Esophagus muscularis mucosa (tissue), 4 donors: Measurements from ENCODE around the gene TMCO4. TPM values are rescaled to one million over a fixed set of nuclear protein-coding genes. Genes with fewer than 3 reads are reported as not detected.

ENCODE experiments used
- DNase-seq: peaks from one replicate; pipeline ENCODE4 v3.0.0-alpha.2; 2017; ENCODE audit errors: extremely low spot score
- H3K27ac ChIP-seq, 4 donors: fragments of 200-600 bp; sonication (generic); replicated peaks in 1 of 4; 1 replicate in 3 of 4; 2 replicates in 1 of 4; pipeline ENCODE4 v1.5.1; 2016 to 2019; ENCODE audit warnings: mild to moderate bottlenecking in 1 of 4
- H3K27me3 ChIP-seq, 4 donors: fragments of 200-600 bp; sonication (generic); one replicate each; pipeline versions ENCODE4 v1.5.1 to v1.6.0; 2016 to 2019
- H3K36me3 ChIP-seq, 4 donors: fragments of 200-600 bp; sonication (generic); one replicate each; pipeline ENCODE4 v1.5.1; 2016 to 2019
- H3K4me1 ChIP-seq, 4 donors: fragments of 200-600 bp; sonication (generic); one replicate each; pipeline ENCODE4 v1.5.1; 2016 to 2019
- H3K4me3 ChIP-seq, 4 donors: fragments of 200-600 bp; sonication (generic); 1 replicate in 2 of 4; 2 replicates in 2 of 4; pipeline ENCODE4 v1.5.1; 2016 to 2019; ENCODE audit warnings: mild to moderate bottlenecking in 4 of 4, moderate library complexity in 1 of 4
- H3K9me3 ChIP-seq, 4 donors: fragments of 200-600 bp; sonication (generic); 1 replicate in 3 of 4; 2 replicates in 1 of 4; pipeline ENCODE4 v1.5.1; 2016 to 2019
- EP300 ChIP-seq: sonication (generic); formaldehyde crosslinking; IDR thresholded peaks from one replicate; pipeline ENCODE4 v1.6.1; 2017; ENCODE audit warnings: antibody characterized with exemption
- POLR2A ChIP-seq: fragments of 450-650 bp; IDR thresholded peaks from one replicate; pipeline ENCODE4 v1.6.1; 2017; ENCODE audit warnings: antibody characterized with exemption, moderate library complexity, mild to moderate bottlenecking, low read depth
- POLR2AphosphoS5 ChIP-seq, 2 donors: sonication (generic); formaldehyde crosslinking; IDR thresholded peaks; one replicate each; pipeline ENCODE4 v1.6.1; 2017; ENCODE audit warnings: antibody characterized with exemption in 2 of 2
- WGBS: methylation state at CpG from one replicate; pipeline ENCODE4 v1.1.5; 2018; 5-methylcytosine and 5-hydroxymethylcytosine counted together
- intact Hi-C: fragments of 100-400 bp; cut with DNase I; formaldehyde crosslinking; loops from one replicate; pipeline ENCODE4 v1.15.1; 2023
- total RNA-seq, 4 donors: library from RNA; depleted of rRNA; stranded (reverse); fragments of >200 nt; gene quantifications; one replicate each; pipeline versions ENCODE4 v1.1.0 to v1.2.1, GENCODE V29; 2016
- TF ChIP-seq, protein P1 (sequence below), 3 experiments: fragments of 200-600 bp in 2 of 3; fragments of 450-650 bp in 1 of 3; sonication (generic) in 2 of 3; IDR thresholded peaks; one replicate each; pipeline ENCODE4 v1.5.1; 2017 to 2019; ENCODE audit warnings: antibody characterized with exemption in 3 of 3, mild to moderate bottlenecking in 2 of 3, moderate library complexity in 1 of 3

Gene TMCO4
- total RNA-seq, 4 donors from 2014 or later, result 20.8 to 34.4 (median 25.8) TPM

DNA sequence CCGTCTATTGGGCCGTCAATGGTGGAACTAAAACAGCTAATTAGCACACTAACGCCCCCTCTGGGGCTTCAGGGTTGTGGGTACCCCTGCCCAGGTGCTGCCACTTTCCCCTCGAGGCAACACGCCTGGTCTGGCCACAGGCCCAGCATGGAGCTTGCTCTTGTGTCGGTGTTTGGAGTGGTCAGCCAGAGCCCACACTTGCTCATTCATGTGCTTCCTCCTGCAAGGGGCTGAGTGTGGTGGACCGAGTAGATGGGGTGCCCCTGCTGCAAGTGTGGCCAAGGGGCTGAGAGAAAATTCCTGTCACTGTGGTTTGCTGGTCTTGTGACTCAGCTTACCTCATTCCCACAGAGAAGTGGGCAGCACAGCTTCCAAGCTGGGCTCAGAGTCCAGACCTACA is 109.4 kb downstream of the TMCO4 start:
- TF ChIP-seq, protein P1, sequence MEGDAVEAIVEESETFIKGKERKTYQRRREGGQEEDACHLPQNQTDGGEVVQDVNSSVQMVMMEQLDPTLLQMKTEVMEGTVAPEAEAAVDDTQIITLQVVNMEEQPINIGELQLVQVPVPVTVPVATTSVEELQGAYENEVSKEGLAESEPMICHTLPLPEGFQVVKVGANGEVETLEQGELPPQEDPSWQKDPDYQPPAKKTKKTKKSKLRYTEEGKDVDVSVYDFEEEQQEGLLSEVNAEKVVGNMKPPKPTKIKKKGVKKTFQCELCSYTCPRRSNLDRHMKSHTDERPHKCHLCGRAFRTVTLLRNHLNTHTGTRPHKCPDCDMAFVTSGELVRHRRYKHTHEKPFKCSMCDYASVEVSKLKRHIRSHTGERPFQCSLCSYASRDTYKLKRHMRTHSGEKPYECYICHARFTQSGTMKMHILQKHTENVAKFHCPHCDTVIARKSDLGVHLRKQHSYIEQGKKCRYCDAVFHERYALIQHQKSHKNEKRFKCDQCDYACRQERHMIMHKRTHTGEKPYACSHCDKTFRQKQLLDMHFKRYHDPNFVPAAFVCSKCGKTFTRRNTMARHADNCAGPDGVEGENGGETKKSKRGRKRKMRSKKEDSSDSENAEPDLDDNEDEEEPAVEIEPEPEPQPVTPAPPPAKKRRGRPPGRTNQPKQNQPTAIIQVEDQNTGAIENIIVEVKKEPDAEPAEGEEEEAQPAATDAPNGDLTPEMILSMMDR (IDR thresholded peaks at IDR 0.05), result no peak
- no peak for TF ChIP-seq POLR2A
- no peak for TF ChIP-seq POLR2AphosphoS5 (IDR thresholded peaks at IDR 0.05)
- TF ChIP-seq EP300, result no peak
- Histone ChIP-seq H3K27ac (no peak overlapping the region), H3K27me3 (no peaks in the 10 kb centered on the region), H3K9me3 (no peaks in the 10 kb centered on the region), H3K4me1 (peaks cover 0 to 4% (median 0%) of the 10 kb centered on the region in 4 donors), H3K36me3 (peaks cover 28 to 97% (median 62%) of the 10 kb centered on the region in 4 donors), H3K4me3 (no peak overlapping the region)
- 80% methylated on average over 7 of the region's 7 CpGs for WGBS
- intact Hi-C loops, result no loop called here
- no peak for DNase-seq

DNA sequence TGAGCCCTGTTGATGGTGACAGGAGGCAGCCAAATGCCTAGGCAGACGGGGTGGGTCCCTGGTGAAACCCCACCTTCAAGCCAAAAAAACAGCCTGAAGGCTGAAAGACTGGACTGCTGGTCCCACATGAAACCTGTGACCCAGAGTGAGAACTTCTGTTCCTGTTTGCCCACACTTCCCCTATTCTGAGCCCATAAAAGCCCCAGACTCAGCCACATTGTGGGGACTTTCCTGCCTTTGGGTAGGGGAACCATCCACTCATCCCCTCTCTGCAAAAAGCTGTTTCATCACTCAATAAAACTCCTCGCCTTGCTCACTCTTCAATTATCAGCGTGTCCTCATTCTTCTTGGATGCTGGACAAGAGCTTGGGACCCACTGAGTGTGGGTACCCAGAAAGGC is 109.9 kb downstream of the TMCO4 start:
- DNase-seq, result no peak
- peaks cover 0 to 4% (median 0%) of the 10 kb centered on the region in 4 donors for H3K4me1 ChIP-seq
- H3K36me3 ChIP-seq, result peaks cover 26 to 97% (median 59%) of the 10 kb centered on the region in 4 donors
- no peak overlapping the region for H3K4me3 ChIP-seq
- H3K9me3 ChIP-seq, result no peaks in the 10 kb centered on the region
- no peaks in the 10 kb centered on the region for H3K27me3 ChIP-seq
- intact Hi-C loops, result no loop called here
- TF ChIP-seq, protein P1 (IDR thresholded peaks at IDR 0.05), result no peak
- whole genome bisulfite sequencing, result 95% methylated on average over 2 of the region's 3 CpGs
- no peak overlapping the region for H3K27ac ChIP-seq

DNA sequence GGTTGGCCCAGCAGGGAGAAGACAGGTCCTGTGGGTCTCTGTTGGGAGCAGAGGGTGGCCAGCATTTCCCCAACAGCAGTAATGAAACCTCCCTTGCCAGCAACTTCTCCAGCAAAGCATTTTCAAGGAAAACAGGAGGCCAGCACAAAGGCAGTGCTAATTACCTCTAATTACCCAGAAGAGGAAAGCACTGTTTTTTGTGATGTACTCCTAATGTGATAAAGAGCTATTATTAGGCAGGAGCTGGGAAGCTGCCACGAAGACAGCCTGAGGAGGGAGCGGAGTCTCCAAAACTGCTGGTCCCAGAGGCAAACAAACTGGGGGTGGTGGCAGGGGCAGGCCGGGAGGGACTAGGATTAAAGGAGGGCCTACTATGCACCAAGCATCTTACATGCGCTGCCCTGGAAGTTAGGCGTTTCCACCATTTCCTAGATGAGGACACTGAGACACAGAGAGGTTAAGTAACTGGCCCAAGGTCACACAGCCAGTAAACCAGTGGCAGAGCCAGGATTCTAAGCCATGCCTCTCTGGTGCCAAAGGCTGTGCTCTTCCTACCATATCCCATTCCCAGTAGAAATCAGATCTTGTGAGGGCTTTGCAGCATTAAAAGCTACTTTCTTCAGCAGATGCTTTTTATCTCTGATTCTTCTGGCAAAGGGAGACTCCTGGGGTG is 110.5 kb downstream of the TMCO4 start:
- Histone ChIP-seq H3K27me3 (no peaks in the 10 kb centered on the region), H3K9me3 (no peaks in the 10 kb centered on the region), H3K4me1 (peaks cover 0 to 4% (median 0%) of the 10 kb centered on the region in 4 donors), H3K36me3 (peaks cover 20 to 97% (median 55%) of the 10 kb centered on the region in 4 donors), H3K27ac (no peak overlapping the region), H3K4me3 (no peak overlapping the region)
- no peak for TF ChIP-seq POLR2AphosphoS5 (IDR thresholded peaks at IDR 0.05)
- TF ChIP-seq EP300, result no peak
- TF ChIP-seq POLR2A, result no peak
- TF ChIP-seq, protein P1 (IDR thresholded peaks at IDR 0.05), result no peak
- intact Hi-C loops, result no loop called here
- WGBS, result 69% methylated on average over 5 of the region's 5 CpGs
- no peak for DNase-seq

DNA sequence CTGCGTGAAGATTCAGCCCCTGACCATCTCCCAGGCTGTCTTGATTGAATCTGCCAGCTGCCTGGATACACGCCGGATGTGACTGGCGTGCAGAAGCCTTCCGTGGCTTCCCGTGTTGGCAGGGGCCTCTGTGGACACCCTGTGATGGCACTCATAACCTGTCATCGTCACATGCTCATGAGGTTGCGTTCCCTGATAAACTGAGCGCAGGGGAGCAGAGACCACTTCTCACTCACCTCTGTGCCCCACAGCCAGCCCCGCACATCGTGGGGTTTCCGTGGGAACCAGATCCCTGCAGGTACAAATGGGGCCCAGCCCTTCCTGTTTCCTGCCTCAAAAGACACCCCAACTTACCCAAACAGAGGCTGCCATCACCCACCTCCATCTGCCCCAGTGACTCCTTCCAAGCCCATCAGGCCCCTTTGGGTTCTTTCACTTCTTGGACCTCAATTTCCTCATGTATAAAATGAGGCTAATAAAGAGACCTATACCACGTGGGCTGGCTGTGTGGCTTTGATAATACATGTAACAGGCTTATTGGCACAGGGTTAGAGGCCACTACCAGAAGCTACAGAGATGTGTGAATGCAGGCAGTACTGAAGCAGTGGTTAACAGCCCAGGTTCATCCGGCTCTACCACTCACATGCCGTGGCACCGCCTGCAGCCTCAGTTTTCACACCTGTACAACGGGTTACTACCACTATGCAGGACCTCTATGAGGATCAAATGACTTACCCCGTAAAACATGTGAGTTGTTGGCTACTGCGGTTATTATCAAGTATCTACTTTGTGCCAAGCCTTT is 111.5 kb downstream of the TMCO4 start:
- peaks cover 15 to 89% (median 45%) of the 10 kb centered on the region in 4 donors for H3K36me3 ChIP-seq
- DNase-seq, result no peak
- H3K27ac ChIP-seq, result no peak overlapping the region
- no peaks in the 10 kb centered on the region for H3K27me3 ChIP-seq
- no peak overlapping the region for H3K4me3 ChIP-seq
- no peak for TF ChIP-seq EP300
- TF ChIP-seq, protein P1 (IDR thresholded peaks at IDR 0.05), result no peak
- no peak for TF ChIP-seq POLR2AphosphoS5 (IDR thresholded peaks at IDR 0.05)
- TF ChIP-seq POLR2A, result no peak
- WGBS, result 83% methylated on average over 19 of the region's 19 CpGs
- intact Hi-C loops, result no loop called here
- H3K4me1 ChIP-seq, result peaks cover 0 to 4% (median 0%) of the 10 kb centered on the region in 4 donors
- no peaks in the 10 kb centered on the region for H3K9me3 ChIP-seq
